Measurements from ENCODE around the gene SMG9. TPM values are rescaled to one million over a fixed set of nuclear protein-coding genes. Genes with fewer than 3 reads are reported as not detected.

Gene SMG9
- polyA plus RNA-seq (2012; rRNA removed), result 17.3 and 24.3 TPM in 2 replicates
- polyA plus RNA-seq (2012; cell fraction: cytosol; rRNA removed), result 9.3 and 10.4 TPM in 2 replicates
- polyA plus RNA-seq (2012; cell fraction: nucleus; rRNA removed), result 96.8 and 169 TPM in 2 replicates

DNA sequence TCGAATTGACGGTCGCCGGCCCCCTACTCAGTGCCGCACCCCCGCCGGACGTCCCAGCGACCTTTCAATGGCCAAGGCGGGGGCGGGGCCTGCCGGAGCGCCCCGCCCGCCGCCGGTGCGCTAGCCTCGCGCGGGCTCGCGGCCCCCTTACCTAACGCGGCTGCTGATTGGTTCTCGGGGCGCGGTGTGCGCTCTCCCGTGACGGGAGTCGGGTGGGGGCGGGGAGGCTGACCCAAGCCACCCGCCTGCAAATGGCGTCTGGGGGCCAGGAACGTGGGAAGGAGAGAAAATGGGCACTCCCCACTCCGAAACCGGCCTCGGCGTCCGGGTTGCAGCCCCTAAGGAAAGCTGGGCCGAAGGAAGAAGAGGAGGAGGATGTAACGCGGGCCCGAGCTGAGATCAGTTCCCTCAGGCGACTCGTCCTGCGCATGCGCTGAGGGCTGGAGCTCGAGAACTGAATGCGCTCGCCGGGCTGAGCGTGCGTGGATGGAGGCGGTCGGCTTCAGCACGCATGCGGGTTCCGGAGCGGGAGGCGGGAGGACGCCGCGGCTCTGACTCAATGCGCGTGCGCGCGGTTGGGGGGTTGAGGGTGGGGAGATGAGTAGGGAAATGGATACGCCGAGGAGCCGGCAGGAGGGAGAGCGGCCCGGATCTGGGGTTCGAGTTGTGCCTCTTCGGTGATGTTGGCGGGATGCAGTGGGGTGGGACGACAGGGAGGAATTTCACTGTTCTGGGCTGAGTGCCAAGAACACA lies at the start of gene SMG9:
Gene SMG9 (minus strand): TSS at position 460 of the 753 bp plus-strand sequence. CDS start 4,221 bp downstream, outside the sequence.
- no peaks in the 10 kb centered on the region for H3K9me3 ChIP-seq
- no peaks in the 10 kb centered on the region for H3K27me3 ChIP-seq (ENCODE audit: insufficient read depth)
- WGBS (ENCODE audit: low lambda C conversion rate), result 2% methylated on average over 49 of the region's 79 CpGs
- CTCF ChIA-PET, result interaction anchor here (0.8 to 4.6 kb wide), 7 partner anchors 10 to 84 kb away, joined by 3 to 30 read pairs (median 10); partner anchors contain the start of gene PLAUR
- H3K4me1 ChIP-seq (ENCODE audit: control insufficient read depth in 1 of 2, insufficient read depth in 2 of 2, low read depth in 1 of 2, low read length in 1 of 2), result peaks cover 7 to 50% of the 10 kb centered on the region in 2 experiments; a peak in 3 of 4 replicates
- H3K79me2 ChIP-seq (ENCODE audit: insufficient read depth), result peaks cover 48% of the 10 kb centered on the region
- POLR2A ChIA-PET, result interaction anchor here (1.1 to 1.7 kb wide), 2 partner anchors 9 to 16 kb away, joined by 3 to 4 read pairs; no protein-coding TSS in a partner anchor
- no peaks in the 10 kb centered on the region for H3K9me2 ChIP-seq
- H2AFZ ChIP-seq (ENCODE audit: low read depth), result peak within 1 kb of the TSS; percentile 79
- H4K20me1 ChIP-seq (ENCODE audit: insufficient read depth), result peaks cover 13% of the 10 kb centered on the region
- peak; percentile 97 for DNase-seq
- H3F3A ChIP-seq (replicated peaks; ENCODE audit: insufficient read depth), result peaks cover 63% of the 10 kb centered on the region
- H3K27ac ChIP-seq (ENCODE audit: low read depth in 2 of 2, low read length in 1 of 2), result peak within 1 kb of the TSS; percentile 98 to 100
- peak within 1 kb of the TSS; percentile 74 to 87 for H3K4me3 ChIP-seq (ENCODE audit: low read depth in 2 of 2, low read length in 1 of 2)
- peaks cover 16 to 25% of the 10 kb centered on the region in 2 experiments for H3K36me3 ChIP-seq (replicated peaks in 1 of 2; ENCODE audit: control insufficient read depth in 1 of 2, insufficient read depth in 2 of 2, low read length in 1 of 2)
- peak within 1 kb of the TSS; percentile 96 for H3K9ac ChIP-seq
- peak within 1 kb of the TSS; percentile 98 for H3K4me2 ChIP-seq
- TF ChIP-seq FOXJ3 (CRISPR knock-in tag; IDR thresholded peaks at IDR 0.05) (no peak), CTCF (IDR thresholded peaks at IDR 0.05) (no peak), EP300 (IDR thresholded peaks at IDR 0.05; ENCODE audit: borderline replicate concordance in 1 of 2, low read depth in 1 of 2, low read length in 1 of 2) (no peak), REST (IDR thresholded peaks at IDR 0.05; ENCODE audit: low read depth, low read length) (0 out of 2 replicates have a peak, but pooled peaks have one; percentile 22), NFIC (IDR thresholded peaks at IDR 0.05; ENCODE audit: borderline replicate concordance) (no peak), SMC3 (IDR thresholded peaks at IDR 0.05; ENCODE audit: low read depth, low read length) (no peak), ELF1 (IDR thresholded peaks at IDR 0.05) (no peak), ZBTB33 (IDR thresholded peaks at IDR 0.05; ENCODE audit: borderline replicate concordance, low read depth) (no peak), RCOR1 (IDR thresholded peaks at IDR 0.05; ENCODE audit: low read length) (no peak), GABPA (IDR thresholded peaks at IDR 0.05; ENCODE audit: low read depth) (no peak), FOXM1 (IDR thresholded peaks at IDR 0.05; ENCODE audit: low read depth) (no peak), CHD2 (IDR thresholded peaks at IDR 0.05; ENCODE audit: low read length, partially characterized antibody) (peak; percentile 96), JUND (IDR thresholded peaks at IDR 0.05) (no peak), YY1 (IDR thresholded peaks at IDR 0.05; ENCODE audit: low read depth) (peak; percentile 79), TAF1 (IDR thresholded peaks at IDR 0.05; ENCODE audit: borderline replicate concordance, low read depth, low read length) (peak; percentile 53), POLR2AphosphoS5 (IDR thresholded peaks at IDR 0.05; ENCODE audit: low read depth, low read length) (peak; percentile 76; the same call in 1 of the 2 replicates), TEAD4 (IDR thresholded peaks at IDR 0.05; ENCODE audit: borderline replicate concordance, insufficient read depth) (no peak), NRF1 (IDR thresholded peaks at IDR 0.05; ENCODE audit: low read depth, low read length) (peak; percentile 98), RFX5 (IDR thresholded peaks at IDR 0.05; ENCODE audit: low read length) (no peak), USF1 (IDR thresholded peaks at IDR 0.05; ENCODE audit: borderline replicate concordance, low read depth) (peak; percentile 57; the same call in 1 of the 2 replicates), MXI1 (IDR thresholded peaks at IDR 0.05; ENCODE audit: low read depth, low read length) (peak; percentile 33; the same call in 1 of the 2 replicates), MEF2A (IDR thresholded peaks at IDR 0.05; ENCODE audit: borderline replicate concordance, low read depth) (no peak)
- TF ChIP-seq, protein P1, sequence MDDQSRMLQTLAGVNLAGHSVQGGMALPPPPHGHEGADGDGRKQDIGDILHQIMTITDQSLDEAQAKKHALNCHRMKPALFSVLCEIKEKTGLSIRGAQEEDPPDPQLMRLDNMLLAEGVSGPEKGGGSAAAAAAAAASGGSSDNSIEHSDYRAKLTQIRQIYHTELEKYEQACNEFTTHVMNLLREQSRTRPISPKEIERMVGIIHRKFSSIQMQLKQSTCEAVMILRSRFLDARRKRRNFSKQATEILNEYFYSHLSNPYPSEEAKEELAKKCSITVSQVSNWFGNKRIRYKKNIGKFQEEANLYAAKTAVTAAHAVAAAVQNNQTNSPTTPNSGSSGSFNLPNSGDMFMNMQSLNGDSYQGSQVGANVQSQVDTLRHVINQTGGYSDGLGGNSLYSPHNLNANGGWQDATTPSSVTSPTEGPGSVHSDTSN (IDR thresholded peaks at IDR 0.05), result 0 out of 2 replicates have a peak, but pooled peaks have one; percentile 19

Data from SK-N-SH (cell line).